Measurements from ENCODE around the gene PCDH9.

Gene PCDH9

DNA sequence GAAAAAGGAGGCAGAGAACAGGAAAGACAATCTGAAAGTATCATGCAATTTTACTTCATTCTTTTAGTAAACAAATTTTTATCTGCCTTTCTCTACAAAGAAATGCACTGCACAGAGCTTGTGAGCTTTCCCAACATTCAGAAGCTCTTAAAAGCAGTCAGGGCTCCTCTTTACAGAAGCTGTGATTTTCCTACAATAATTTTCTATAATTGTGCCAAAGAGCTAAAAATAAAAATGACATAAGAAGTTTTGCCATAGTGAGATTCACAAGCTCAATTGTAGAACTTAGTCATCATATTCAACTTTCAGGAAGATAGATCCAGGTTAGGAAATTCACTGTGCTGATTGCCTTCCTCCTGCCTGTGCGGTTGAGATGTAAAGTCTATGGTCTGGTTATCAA is 341.4 kb downstream of the PCDH9 start:
- TF ChIP-seq, protein P1, sequence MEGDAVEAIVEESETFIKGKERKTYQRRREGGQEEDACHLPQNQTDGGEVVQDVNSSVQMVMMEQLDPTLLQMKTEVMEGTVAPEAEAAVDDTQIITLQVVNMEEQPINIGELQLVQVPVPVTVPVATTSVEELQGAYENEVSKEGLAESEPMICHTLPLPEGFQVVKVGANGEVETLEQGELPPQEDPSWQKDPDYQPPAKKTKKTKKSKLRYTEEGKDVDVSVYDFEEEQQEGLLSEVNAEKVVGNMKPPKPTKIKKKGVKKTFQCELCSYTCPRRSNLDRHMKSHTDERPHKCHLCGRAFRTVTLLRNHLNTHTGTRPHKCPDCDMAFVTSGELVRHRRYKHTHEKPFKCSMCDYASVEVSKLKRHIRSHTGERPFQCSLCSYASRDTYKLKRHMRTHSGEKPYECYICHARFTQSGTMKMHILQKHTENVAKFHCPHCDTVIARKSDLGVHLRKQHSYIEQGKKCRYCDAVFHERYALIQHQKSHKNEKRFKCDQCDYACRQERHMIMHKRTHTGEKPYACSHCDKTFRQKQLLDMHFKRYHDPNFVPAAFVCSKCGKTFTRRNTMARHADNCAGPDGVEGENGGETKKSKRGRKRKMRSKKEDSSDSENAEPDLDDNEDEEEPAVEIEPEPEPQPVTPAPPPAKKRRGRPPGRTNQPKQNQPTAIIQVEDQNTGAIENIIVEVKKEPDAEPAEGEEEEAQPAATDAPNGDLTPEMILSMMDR (IDR thresholded peaks at IDR 0.05) = no peak

DNA sequence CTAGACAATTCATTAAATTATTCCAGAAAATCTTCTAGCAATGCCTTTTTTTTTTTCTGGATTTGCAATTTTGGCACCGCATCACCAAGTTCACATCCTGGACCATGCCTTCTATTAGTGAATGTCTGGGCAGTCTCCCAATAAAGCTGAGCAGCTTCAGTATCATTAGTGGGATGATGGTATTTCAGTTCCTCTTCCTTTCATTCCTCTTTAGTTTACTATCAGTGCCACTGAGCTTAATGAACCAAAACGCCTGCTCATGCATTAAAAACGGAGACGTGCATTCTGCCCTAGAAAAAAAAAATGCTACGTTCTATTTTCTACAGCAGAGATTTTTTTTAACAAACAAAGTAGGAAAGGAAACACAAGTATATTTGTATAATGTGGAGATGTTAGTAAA is 343.0 kb downstream of the PCDH9 start:
- TF ChIP-seq, protein P1 (IDR thresholded peaks at IDR 0.05) = no peak

DNA sequence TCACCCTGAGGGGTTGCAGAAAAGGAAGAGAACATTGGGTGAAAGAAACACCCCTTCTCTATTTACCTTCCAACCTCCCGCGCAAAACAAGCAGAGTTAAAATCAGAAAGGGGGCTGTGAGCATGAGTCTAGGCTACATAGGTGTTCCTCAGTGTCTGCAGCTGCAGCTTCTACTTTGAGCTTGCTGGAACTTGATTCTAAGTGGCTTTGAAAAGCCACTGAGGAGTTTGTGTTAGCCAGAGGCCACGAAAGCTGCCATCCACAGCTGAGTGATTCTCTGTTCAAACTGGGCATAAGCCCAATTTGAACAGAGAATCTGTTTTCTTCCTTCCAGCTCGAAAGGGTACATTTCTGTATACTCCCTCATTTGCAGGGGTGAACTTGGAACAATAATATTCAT is 343.9 kb downstream of the PCDH9 start:
- TF ChIP-seq, protein P1 (IDR thresholded peaks at IDR 0.05) = no peak

DNA sequence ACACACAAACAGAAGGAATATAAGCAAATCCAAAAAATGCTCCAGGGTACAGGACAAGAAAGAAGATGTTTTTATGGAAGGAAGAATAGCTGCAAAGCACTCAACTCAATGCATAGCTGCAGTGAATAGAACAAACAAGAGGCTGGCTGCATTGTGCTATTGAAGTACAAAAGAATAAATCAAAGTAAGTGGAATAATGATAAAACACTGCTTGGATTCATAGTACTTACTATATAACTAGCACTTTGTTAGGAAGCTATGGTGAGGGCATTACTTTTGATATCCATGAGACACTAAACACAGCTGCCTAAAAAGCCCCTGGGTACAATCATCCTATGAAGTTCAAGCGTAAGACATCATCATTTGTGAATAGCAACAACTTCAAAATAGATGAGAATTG is 350.1 kb downstream of the PCDH9 start:
- TF ChIP-seq, protein P1 (IDR thresholded peaks at IDR 0.05) = no peak

DNA sequence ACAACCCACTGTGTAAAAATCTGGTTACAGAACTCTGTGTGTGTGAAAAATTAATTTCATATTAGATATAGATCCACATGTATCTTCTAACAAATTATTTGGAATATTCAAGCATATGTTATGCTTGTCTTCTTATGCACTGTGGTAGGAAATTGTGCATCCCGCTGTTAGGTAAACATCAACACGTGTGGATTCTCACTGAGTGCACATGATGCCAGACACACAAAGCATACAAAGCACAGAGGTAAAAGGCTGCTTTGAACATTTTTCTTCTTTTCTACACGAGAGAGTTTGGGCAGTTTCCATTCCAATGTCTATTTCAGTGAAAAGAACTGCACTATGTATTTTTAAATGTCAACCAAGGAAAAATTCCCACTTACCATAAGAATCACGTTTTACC is 354.9 kb downstream of the PCDH9 start:
- TF ChIP-seq, protein P1 (IDR thresholded peaks at IDR 0.05) = no peak

DNA sequence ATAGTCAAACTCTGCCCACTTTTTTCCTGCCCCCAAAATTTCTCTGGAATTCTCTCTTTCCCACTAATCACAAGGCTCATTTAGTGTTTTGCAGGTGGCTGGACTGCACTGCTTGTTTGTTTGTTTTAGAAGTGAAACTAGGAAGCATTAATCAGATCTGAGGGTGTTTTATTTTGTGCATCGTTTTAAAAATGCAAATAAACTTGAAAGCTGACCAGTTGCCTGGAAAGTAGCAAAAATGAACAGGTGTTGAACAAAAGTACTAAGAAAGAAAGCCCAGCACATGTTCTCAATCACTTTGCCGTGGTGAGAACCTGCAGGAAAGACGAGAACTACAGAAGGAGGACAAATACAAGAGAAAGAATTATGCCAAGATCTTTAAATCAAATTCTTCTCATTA is 365.5 kb downstream of the PCDH9 start:
- TF ChIP-seq, protein P1 (IDR thresholded peaks at IDR 0.05) = no peak

DNA sequence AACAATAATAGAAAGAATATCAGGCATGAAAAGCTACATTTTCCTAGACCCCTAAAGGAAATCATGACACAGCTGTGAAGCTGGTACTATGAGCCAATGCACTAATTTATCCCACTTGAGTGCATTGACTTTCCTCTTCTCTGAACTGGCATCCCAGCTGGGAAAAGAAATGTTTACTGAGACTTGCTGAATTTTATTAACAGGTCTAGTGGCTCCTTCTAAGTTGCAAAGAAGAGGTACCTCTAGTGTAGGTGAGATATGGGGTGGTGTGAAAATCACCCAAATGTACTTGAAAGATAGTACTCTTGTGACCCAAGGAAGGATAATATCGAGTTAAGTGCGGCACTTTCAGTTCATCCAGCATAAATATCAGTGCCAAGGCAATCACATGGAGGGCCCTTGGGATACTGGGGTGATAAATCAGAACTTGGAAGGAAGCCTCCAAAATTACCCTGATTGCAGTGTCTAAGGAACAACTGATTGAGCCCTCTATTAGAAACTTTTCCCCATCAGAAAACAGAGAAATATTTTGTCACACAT is 369.2 kb downstream of the PCDH9 start:
- TF ChIP-seq, protein P1 (IDR thresholded peaks at IDR 0.05) = no peak

All from LNCAP (cell line).